ENCODE data around the gene HIP1R.

The HIP1R gene

GRCh38 chr12:122909442-122910288 is 74.4 kb downstream of the HIP1R start:
- Histone ChIP-seq H3K4me1 (peaks cover 0 to 4% (median 0%) of the 10 kb centered on the region in 4 donors), H3K9me3 (no peaks in the 10 kb centered on the region), H3K27ac (no peak overlapping the region), H3K4me3 (no peak overlapping the region), H3K36me3 (no peaks in the 10 kb centered on the region), H3K27me3 (no peaks in the 10 kb centered on the region)
- TF ChIP-seq CTCF (IDR thresholded peaks at IDR 0.05) = no peak
- DNase-seq = no peak
- intact Hi-C loops (cut with DNase I; ENCODE audit: low total_unique reads) = no loop called here
